HG03060 (cell line): ENCODE results near the gene SPATA31C2.
"Not testable (repeated sequence)": the region's sequence is repeated elsewhere in the genome, so short reads cannot be mapped to it uniquely, and the experiment has no call there.

ENCODE experiments used
- ATAC-seq: cut with Tn5 transposase; IDR thresholded peaks from one replicate; pipeline ENCODE4 v1.9.1; 2021; ENCODE audit warnings: low read depth, moderate number of reproducible peaks; ENCODE audit not compliant: unreplicated experiment

SPATA31C2 gene

DNA sequence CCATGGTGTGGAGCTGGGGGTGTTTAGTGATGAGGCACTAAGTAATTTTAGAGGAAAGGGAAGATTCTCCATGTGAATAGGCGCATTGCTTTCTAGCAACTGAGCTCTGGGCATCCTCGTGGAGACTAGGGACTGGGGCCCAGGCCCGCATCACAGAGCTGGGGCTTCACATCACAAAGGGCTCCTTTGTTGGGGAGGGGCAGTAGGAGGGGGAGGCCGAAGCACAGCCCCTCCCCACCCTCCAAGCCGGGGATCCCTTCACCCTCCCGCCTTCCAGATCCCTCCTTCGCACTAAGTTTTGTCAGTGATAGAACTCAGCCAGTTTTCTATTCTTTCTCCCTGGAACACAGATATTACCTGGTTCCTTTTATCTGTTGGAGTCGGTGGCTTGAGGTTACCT is at the start of gene SPATA31C2:
Gene SPATA31C2, minus strand, starts transcription at position 101 of the 400 bp plus-strand sequence. Its CDS starts 29 bp downstream, at position 72.
- ATAC-seq: not testable (repeated sequence)

DNA sequence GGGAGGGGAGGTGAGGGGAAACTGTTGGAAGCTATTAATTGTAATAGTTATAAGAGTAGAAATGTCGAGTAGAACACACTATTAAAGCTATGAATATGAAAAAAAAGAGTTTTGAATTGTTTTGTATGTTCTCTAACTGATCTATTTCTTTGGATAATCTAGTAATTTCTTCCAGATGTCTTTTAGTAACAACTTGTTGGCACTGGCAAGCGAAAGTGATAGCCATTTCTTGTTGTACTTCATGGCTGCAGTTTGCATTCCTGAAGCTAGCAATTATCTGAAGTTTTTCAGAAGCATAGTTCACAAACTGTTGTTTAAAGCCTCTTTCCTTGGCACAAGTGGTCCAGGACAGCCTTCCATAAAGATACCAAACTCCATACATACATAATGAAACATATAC is 49.4 kb upstream of the SPATA31C2 start:
- ATAC-seq: no peak

DNA sequence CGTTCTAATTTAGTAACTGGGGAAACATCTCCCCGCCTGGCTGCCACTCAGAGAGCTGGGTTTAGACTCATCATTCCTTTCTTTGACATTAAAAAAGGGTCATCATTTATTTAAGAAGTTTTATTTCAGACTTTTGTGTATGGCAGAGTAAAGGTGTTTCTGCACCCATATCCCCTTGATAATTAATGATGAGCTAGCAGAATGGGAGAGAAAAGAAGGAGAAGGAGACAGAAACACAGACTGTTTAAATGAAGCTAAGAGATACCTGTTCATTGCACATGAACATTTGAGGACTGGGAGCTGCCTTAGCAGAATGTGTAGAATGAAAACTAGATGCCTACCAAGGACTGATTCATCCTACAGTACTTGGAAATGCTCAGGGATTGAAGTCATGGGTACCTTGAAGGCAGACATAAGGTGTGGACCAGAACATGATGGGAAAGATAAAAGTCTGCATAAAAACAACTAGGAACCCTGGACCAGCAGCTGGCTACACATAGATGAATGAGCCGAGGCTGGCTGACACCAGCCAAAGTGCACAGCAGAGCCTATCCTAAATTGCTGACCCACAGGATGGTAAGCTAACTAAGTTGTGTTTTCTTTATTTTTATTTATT is 48.3 kb upstream of the SPATA31C2 start:
- ATAC-seq: no peak

DNA sequence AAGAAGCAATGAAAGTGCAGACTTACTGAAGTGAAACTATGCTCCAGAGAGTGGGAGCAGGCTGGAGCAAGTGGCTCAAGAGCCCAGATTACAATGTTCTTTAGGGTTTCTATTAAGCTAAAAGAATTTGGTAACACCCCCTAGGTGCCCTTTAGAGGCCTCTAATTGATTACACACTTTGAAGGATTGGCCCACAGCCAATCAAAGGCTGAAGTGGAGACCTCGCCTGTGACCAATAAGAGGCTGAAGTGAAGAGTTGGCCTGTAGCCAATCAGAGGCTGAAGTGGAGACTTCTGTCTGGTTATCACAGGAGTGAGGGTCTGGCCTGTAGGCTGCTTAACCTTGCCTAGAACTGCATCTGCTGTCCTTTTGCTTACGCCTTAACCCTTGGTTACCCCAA is 46.7 kb upstream of the SPATA31C2 start:
- no peak for ATAC-seq

DNA sequence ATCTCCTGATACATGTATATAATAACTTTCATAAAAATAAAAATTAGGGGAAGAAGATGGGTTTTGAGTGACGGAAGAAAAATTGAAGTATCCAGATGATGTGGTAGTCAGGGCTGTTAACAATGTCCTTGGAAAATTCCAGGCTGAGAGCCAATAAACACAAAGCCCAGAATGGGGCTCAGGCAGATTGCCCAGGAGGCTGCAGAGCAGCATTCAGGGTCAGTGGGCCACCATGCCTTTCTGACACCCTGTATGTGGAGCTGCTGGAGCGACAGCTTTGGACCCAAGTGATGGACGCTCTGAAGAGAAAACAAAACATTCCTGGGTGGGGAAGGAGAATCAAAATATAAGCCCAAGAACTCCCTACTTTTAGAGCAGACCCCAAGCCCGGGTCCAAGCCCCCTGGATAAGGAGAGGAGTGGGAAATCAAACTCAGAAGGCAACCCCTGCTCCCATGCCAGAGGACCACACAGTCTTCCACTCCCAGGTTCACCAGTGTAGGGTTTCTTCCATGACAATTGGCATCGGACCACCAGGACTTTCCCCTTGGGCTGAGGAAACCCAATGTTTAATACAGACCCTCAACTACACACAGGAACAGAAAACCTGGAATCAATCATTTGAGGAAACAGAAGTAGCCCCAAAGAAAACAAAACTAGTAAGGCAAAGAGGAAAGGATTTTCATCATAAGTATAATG is 45.7 kb upstream of the SPATA31C2 start:
- ATAC-seq: no peak

DNA sequence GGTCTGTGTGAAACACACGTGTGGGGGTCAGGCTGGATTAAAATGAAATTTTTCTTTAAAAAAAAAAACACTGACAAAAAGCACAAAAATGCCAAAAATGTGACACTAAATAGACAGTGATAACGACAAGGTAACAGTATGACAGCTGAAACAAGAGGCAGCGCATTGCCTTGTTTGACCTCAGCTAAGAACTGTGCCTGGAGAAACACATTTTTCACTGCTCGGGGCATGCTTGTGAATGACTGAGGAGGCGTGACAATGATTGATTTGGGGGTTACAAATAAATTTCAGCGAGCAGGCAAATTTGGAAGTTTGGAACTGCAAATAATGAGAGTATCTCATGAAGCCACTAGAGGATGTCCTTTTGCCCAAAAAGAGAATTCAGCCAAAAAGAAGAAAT is 44.2 kb upstream of the SPATA31C2 start:
- ATAC-seq: no peak

DNA sequence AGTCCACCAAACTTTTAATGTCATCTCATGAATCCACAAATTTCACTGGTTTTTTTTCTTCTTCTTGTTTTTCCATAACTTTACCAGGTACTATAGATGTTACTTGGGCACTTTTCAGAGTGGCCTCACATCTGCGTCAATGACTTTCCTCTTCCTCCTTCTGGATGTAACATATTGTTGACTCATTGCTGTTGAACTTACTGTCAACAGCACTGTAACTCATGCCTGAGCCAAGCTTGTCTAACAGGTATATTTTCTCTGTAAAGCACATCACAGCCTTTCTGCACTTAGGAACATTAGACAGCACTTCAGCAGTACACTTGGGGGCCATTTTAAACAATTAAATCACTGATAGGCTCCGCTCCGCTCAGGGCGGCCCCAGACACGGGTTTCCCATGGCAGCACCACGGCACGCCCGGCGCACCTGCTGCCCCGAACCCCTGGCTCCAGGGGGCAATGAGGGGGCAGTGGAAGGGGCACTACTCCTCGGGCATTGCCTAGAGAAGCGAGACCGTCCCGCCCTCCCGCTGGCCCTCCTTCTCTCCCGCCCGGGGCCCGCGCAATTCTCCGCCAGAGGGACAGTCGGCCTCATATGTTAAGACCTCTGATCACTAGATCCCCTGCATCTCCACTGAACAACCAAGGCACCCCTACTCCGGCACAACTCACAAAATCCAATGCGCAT is 41.9 kb upstream of the SPATA31C2 start:
- no peak for ATAC-seq

DNA sequence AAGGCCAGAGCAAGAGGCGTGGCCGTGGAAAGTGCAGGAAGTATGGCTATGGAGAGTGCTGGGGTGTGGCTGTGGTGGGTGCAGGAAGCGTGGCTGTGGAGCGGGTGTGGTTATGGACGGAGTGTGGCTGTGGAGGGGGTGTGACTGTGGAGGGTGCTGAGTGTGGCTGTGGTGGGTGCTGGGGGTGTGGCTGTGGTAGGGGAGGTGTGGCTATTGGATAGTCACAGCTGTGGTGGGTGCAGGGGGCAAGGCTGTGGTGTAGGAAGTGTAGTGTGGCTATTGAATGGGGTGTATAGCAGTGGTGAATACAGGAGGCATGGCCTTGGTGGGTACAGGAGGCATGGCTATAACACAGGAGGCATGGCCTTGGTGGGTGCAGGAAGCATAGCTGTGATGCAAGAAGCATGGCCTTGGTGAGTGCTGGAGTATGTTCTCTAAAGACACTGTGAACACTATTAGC is 40.8 kb upstream of the SPATA31C2 start:
- no peak for ATAC-seq

DNA sequence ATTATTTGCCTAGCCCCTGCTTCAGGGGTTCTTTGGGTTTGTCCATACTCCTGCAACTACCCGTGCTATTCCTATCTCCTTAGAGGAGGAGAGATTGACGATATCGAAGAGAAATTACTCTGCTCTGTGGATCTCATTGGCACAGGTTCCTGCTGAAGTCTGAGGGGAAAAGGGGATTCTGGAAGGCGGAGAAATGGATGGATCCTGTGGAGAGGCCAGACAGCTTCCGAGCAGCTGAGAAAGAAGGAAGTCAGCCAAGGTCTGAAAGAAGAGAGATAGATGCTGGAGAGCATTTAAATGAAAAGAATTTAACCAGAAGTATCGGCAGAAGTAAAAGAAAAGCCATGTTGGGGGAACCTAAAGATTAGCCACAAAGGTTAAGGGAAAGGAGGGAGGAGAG is 40.4 kb upstream of the SPATA31C2 start:
- no peak for ATAC-seq

DNA sequence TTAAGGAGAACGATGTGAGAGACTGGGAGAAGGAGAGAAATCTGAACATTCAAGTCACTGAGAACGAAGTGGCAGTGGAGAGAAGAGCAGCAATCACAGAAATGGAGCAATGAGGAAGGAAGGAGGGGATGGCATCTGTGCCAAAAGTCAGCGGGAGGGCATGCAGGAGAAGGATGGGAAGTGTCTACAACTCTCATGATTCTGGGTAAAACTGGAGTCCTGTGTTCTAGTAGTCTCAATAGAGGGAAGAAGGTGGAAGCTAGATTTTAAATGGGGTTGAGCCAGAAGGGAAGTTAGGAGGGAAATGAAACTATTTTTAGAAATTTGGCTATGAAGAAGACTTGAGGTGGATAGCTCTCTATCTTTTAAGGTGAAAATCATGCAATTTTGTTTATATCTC is 39.1 kb upstream of the SPATA31C2 start:
- no peak for ATAC-seq

DNA sequence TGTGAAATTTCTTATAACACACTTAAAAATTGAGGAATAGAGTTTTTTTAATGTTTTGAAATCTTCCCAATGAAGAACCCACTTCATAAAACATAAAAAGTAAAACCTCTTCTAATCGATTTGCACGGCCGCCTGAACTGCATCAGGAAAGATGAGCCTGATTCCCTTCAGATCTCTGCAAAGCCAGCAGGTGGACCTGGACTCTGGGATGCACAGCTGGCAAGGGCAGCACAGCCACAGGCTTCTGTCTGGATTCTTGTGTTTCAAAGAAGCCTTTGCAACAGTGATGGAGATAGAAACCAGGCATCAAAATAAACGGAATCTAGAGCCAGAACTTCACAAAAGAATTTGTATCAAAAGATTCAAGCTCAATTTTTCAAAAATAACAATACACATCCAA is 36.0 kb upstream of the SPATA31C2 start:
- ATAC-seq: no peak

DNA sequence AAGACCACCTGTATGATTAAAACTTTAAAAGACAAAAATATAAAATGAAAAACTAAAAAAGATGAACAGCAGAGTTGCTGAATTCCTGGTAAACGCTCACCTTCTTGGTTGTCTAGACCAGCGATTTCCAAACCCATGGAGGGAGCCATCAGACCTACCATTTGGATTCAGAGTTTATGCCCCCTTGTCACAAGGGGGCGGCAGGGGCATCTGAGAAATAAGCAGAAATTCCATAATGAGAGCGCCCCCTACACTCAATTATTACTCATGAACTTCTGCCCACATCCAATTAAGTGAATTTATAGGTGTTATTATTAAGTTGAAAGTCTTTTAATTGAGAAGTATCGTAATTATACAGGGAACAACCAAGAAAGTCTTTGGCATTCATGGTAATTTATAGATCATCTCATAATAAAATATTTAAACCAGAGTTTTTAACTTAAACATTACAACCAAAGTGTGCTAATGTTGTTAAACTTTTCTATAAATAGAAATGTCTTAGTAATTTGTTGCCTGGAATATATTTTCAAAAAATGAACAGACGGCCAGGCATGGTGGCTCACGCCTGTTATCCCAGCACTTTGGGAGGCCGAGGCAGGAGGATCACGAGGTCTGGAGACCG is 35.2 kb upstream of the SPATA31C2 start:
- no peak for ATAC-seq

DNA sequence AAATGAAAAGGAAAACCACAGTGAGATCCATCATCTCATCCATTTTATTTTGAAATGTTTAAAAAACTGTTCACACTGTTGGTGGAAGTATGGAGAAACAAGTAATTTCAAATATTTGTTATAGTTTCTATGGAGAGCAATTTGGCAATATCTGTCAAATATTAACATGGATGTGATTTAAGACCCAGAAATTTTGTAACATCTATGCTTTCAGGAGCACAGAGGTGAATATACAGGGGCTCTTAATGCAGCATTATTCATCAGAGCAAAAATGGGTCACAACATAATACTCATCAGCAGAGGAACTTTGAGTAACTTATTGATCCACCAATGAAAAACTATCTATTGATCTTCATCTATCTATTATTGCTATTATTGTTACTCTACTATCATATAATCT is 31.4 kb upstream of the SPATA31C2 start:
- ATAC-seq: no peak

DNA sequence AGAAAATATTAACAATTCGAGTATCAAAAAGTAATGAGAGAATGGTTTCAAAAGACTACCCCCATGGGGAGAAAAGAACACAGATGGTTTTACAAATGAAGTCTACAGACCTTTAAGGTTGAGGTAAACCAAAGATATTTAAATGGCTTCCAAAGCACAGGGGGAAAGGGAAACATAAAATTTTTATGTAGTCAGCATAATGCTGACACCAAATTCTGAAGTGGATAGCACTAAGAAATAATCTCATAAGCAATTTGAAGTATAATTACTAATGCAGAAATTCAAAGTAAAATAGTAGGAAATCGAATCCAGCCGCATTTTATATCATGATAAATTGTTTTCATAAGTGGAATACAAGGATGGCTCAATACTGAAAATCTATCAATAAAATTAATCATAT is 30.3 kb upstream of the SPATA31C2 start:
- ATAC-seq: no peak

DNA sequence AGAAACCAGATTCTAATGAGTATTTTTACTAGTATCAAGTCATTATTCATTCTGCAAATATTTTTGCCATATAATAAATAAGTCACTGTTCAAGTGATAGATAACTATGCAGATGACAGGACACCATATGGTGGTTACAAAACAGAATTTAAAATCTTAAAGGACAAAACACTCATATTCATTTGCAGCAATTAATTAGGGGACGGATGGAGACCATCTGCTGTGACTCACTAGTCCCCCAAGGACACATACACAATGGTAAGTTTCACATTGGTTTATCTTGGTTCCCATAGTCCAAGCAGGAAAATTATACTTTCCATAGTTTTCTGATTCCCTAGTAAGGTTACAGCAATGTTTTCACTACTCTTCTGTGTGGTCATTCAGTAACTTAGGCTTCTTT is 28.4 kb upstream of the SPATA31C2 start:
- no peak for ATAC-seq

DNA sequence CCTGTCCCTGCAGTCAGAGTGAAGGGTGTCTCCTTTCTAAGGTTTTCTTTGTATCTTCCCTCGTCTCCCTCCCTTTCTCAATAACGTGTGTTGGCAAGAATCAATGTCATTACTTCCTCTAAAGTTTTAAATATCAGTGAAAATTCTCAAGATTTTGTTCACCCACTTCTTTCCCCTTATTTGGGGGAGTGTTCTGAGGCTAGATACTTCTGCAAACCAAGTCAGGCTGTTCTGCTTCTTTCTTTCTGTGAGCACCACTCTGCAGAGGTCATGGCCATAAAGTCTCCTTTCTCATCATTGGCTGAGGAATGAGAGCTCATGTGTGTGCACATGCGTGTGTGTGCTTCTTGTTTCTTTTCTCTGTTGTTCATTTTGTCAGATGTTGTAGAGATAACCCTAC is 26.6 kb upstream of the SPATA31C2 start:
- no peak for ATAC-seq

DNA sequence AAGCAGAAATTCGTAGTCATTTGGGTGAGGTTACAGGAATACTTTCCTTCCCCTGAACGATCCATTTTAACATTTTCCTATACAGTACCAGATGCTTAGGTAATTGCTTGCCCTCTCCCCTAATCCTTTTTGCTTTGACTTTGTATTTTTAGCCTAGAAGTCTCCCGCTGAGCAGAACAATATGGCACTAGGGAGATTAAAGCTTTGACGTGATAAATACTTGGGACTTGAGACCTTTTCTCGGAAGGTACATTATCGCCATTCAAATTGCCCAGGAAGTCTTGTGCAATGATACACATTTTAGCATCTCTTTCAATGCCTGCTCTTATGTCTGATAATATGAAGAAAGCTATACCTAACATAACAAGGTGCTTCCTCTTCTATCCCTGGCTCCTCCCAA is 22.9 kb upstream of the SPATA31C2 start:
- no peak for ATAC-seq

DNA sequence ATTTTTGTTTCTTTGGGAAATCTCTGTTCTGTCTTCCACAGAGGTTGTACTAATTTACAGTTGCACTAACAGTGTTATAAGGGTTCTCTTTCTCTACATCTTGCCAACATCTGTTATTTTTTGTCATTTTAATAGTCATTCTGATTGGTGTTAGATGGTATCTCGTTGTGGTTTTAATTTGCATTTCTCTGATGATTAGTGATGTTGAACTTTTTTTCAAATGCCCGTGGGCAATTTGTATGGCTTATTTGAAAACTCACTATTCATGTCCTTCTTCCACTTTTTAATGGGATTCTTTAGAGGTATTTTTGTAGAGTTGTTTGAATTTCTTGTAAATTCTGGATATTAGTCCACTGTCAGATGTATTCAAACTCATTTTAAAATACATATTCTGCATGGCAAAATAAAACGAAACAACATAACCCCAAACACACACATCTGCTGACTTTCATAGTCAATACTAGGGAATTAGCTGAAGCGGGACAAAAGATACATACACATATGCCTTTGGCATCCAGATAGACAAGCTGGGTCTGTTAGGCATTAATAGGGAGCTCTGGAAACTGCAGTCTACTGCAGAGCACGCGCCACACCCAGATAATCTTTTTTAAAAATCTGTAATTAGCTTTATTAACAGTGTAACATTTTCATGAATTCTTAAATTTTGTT is 5.8 kb upstream of the SPATA31C2 start:
- ATAC-seq: no peak

DNA sequence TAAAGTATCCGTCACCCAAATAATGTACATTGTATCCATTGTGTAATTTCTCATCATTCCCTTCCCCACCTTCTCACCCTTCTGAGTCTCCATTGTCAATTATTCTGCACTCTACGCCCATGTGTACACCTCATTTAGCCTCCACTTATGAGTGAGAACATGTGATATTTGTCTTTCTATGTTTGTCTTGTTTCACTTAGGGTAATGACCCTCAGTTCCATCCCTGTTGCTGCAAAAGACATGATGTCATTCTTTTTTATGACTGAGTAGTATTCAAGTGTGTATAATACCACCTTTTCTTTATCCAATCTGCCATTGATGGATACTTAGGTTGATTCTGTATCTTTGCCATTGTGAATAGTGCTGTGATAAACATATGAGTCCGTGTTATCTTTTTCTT is 4.9 kb upstream of the SPATA31C2 start:
- ATAC-seq: no peak

DNA sequence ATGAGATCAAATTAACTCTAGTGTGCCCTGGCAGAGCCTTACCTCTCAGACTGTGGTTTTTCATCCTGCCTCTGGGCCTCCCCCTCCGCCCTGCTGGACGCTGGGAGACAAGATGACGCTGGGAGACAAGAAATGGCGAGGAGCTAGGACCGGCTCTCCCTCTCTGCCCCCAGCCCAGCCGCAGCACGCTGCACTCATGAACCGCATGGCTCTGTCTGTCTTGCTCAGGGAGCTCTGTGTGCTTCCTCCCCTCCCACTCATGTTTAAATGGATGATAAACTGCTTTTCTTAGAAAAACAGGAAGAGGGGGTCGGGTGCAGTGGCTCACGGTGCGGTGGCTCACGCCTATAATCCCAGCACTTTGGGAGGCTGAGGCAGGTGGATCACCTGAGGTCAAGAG is 4.7 kb downstream of the SPATA31C2 start:
- not testable (repeated sequence) for ATAC-seq

DNA sequence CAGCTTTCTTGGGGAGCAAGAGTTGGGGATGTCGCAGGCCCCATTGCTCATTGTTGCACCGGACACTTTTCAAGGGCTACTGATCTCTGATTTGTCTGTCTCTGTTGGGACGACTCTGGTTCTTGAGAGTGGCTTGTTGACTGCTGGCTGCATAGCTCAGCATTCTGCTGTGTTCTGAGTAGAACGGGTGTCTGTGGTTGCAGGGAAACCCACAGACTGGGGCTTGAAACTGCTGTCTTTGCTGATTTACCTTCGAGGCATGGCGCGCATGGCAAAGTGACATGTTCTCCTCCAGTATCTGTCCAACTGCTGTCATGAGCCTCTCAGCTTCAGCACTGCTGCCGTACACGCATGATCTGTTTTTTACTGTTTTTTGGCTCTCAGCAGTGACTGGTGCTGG is 8.7 kb downstream of the SPATA31C2 start:
- not testable (repeated sequence) for ATAC-seq
